Adrenal gland (tissue), 12 donors: Measurements from ENCODE around the gene SKA3. TPM values are rescaled to one million over a fixed set of nuclear protein-coding genes. Genes with fewer than 3 reads are reported as not detected.
"Not testable (repeated sequence)": the region's sequence is repeated elsewhere in the genome, so short reads cannot be mapped to it uniquely, and the experiment has no call there.

Experiments used
- DNase-seq, 7 donors: peaks; one replicate each; pipeline ENCODE4 v3.0.0-alpha.2; 2019 to 2020
- H3K27ac ChIP-seq, 5 donors: fragments of 200-600 bp; sonication (generic) in 4 of 5; 1 replicate in 3 of 5; 2 replicates in 2 of 5; pipeline versions ENCODE4 v1.5.1 to v1.8.0; 2016 to 2020; ENCODE audit warnings: mild to moderate bottlenecking in 1 of 5
- H3K27me3 ChIP-seq: fragments of 200-600 bp; 2 replicates; pipeline ENCODE4 v1.8.0; 2021
- H3K36me3 ChIP-seq, 2 donors: fragments of 200-600 bp; replicated peaks in 1 of 2; 1 replicate in 1 of 2; 2 replicates in 1 of 2; pipeline versions ENCODE4 v1.5.1 to v1.8.0; 2018 to 2022
- H3K4me1 ChIP-seq, 2 donors: fragments of 200-600 bp; replicated peaks in 1 of 2; 1 replicate in 1 of 2; 2 replicates in 1 of 2; pipeline versions ENCODE4 v1.5.1 to v1.8.0; 2018 to 2021
- H3K4me3 ChIP-seq, 4 donors: fragments of 200-600 bp; sonication (generic) in 3 of 4; one replicate each; pipeline ENCODE4 v1.5.1; 2016 to 2018
- H3K9me3 ChIP-seq, 3 donors: fragments of 200-600 bp; sonication (generic) in 1 of 3; replicated peaks in 1 of 3; 1 replicate in 2 of 3; 2 replicates in 1 of 3; pipeline versions ENCODE4 v1.5.1 to v1.8.0; 2016 to 2021
- CTCF ChIP-seq, 6 experiments: fragments of 450-650 bp in 4 of 6; fragments of 200-600 bp in 2 of 6; sonication (generic) in 1 of 6; IDR thresholded peaks; 1 replicate in 5 of 6; 2 replicates in 1 of 6; pipeline versions ENCODE4 v1.5.1 to v1.8.0; 2016 to 2021; ENCODE audit warnings: antibody characterized with exemption in 6 of 6, mild to moderate bottlenecking in 2 of 6, moderate library complexity in 1 of 6
- POLR2A ChIP-seq, 2 donors: fragments of 450-650 bp; IDR thresholded peaks; one replicate each; pipeline ENCODE4 v1.6.1; 2017; ENCODE audit warnings: antibody characterized with exemption in 2 of 2, mild to moderate bottlenecking in 2 of 2, moderate library complexity in 1 of 2
- WGBS, 4 donors: extraction: QIAGEN DNeasy Blood & Tissue Kit in 2 of 4; methylation state at CpG; one replicate each; pipeline versions ENCODE4 v1.1.5 to v1.1.7; 2013 to 2017; 5-methylcytosine and 5-hydroxymethylcytosine counted together
- intact Hi-C, 2 donors: fragments of 100-400 bp; cut with DNase I; formaldehyde crosslinking; loops; one replicate each; pipeline versions ENCODE4 v1.14.1 to v1.15.0; 2022 to 2023
- polyA plus RNA-seq, 3 donors: library from polyadenylated mRNA; stranded (reverse); fragments of 200-250 nt in 2 of 3; fragments of 350-450 nt in 1 of 3; fragmentation: Illumina TruSeq in 1 of 3; extraction: RNeasy Lipid Tissue Mini Kit (QIAGEN cat#74804) in 1 of 3; gene quantifications; one replicate each; pipeline ENCODE4 v1.2.3, GENCODE V29; 2013 to 2014
- total RNA-seq, 9 donors: library from RNA; depleted of rRNA in 4 of 9; stranded (reverse); fragments of >200 nt in 4 of 9; fragments of 120-200 nt in 1 of 9; fragmentation: NEBNext Ultra II Directional in 1 of 9; extraction: Animal tissue kit (Norgen Biotek cat#: 25700) in 1 of 9; gene quantifications; one replicate each; pipeline versions ENCODE4 v1.1.0 to v1.2.4, GENCODE V29; 2013 to 2023
- donor health status: healthy with polysubstance abuse.
- donor health status: Bipolar disorder and iron deficiency.
- donor health status: DM: yes; HTN: yes; CAD: no.
- donor health status: DM: no; HTN: no; CAD: no.
- donor health status: DM: no; HTN: no; CAD: no.
- donor health status: DM: yes; HTN: yes; CAD: no.

SKA3 gene
- total and polyA plus RNA-seq, 12 donors = 0.16 to 4.7 (median 0.90) TPM; not detected in 1

GRCh38 chr13:21181671-21182070 lies 5.3 kb upstream of the SKA3 start:
- Histone ChIP-seq H3K4me3 (no peak overlapping the region), H3K4me1 (peaks cover 0 to 12% of the 10 kb centered on the region in 2 donors), H3K27me3 (no peaks in the 10 kb centered on the region), H3K9me3 (no peaks in the 10 kb centered on the region), H3K36me3 (no peaks in the 10 kb centered on the region), H3K27ac (no peak overlapping the region)
- intact Hi-C loops = no loop called here
- 65 to 88% (median 83%) methylated on average over 2 of the region's 2 CpGs for WGBS, 4 donors
- no peak for TF ChIP-seq POLR2A (IDR thresholded peaks at IDR 0.05)
- TF ChIP-seq CTCF (IDR thresholded peaks at IDR 0.05) = no peak
- no peak for DNase-seq

GRCh38 chr13:21176982-21177284 lies 581 bp upstream of the SKA3 start:
- Histone ChIP-seq H3K27me3 (no peaks in the 10 kb centered on the region), H3K4me3 (peak overlapping the region; percentile 54 to 84 (median 76)), H3K9me3 (no peaks in the 10 kb centered on the region), H3K36me3 (no peaks in the 10 kb centered on the region), H3K4me1 (peaks cover 0 to 17% of the 10 kb centered on the region in 2 donors), H3K27ac (peak overlapping the region; percentile 83 to 96 (median 94))
- intact Hi-C loops = no loop called here
- TF ChIP-seq CTCF (IDR thresholded peaks at IDR 0.05) (no peak), POLR2A (IDR thresholded peaks at IDR 0.05) (no peak)
- WGBS, 4 donors = 1 to 2% (median 1%) methylated on average over 7 to 26 of the region's 26 CpGs
- DNase-seq = no peak

GRCh38 chr13:21175656-21176214 lies 617 bp downstream of the SKA3 start:
- no peak for TF ChIP-seq CTCF (IDR thresholded peaks at IDR 0.05)
- TF ChIP-seq POLR2A (IDR thresholded peaks at IDR 0.05) = no peak
- H3K27me3 ChIP-seq = no peaks in the 10 kb centered on the region
- no peak for DNase-seq
- H3K9me3 ChIP-seq = no peaks in the 10 kb centered on the region
- no peaks in the 10 kb centered on the region for H3K36me3 ChIP-seq
- intact Hi-C loops = no loop called here
- peak overlapping the region in 3 of 5 donors; percentile 89 to 96 (median 94) for H3K27ac ChIP-seq
- H3K4me1 ChIP-seq = peaks cover 0 to 17% of the 10 kb centered on the region in 2 donors
- WGBS, 4 donors = 0 to 3% (median 2%) methylated on average over 9 to 13 of the region's 13 CpGs
- peak overlapping the region; percentile 54 to 84 (median 76) for H3K4me3 ChIP-seq

GRCh38 chr13:21173767-21174166 lies 2.6 kb downstream of the SKA3 start:
- H3K27me3 ChIP-seq, H3K9me3 ChIP-seq, intact Hi-C loops, DNase-seq, H3K4me3 ChIP-seq, H3K27ac ChIP-seq, H3K36me3 ChIP-seq: not testable (repeated sequence)
- H3K4me1 ChIP-seq = peaks cover 0 to 17% of the 10 kb centered on the region in 2 donors
- WGBS, 4 donors = 0 to 1% (median 0%) methylated on average over 1 of the region's 1 CpG

- no peak overlapping the region for H3K4me3 ChIP-seq
Observed at GRCh38 chr13:21171420-21171819, 4.9 kb downstream of the SKA3 start.

GRCh38 chr13:21165606-21166005 lies 10.7 kb downstream of the SKA3 start:
- H3K4me1 ChIP-seq, H3K27me3 ChIP-seq, DNase-seq, intact Hi-C loops, H3K4me3 ChIP-seq, H3K27ac ChIP-seq, H3K36me3 ChIP-seq, H3K9me3 ChIP-seq: not testable (repeated sequence)
- WGBS, 4 donors = 83 to 91% (median 89%) methylated on average over 4 of the region's 4 CpGs

More at GRCh38 chr13:21171420-21171819, 4.9 kb downstream of the SKA3 start:
- H3K4me1 ChIP-seq = peaks cover 0 to 6% of the 10 kb centered on the region in 2 donors
- H3K9me3 ChIP-seq = no peaks in the 10 kb centered on the region
- 94 to 97% (median 96%) methylated on average over 9 of the region's 9 CpGs for WGBS, 4 donors
- H3K27me3 ChIP-seq = no peaks in the 10 kb centered on the region
- no peak overlapping the region for H3K27ac ChIP-seq
- TF ChIP-seq CTCF (IDR thresholded peaks at IDR 0.05) (no peak), POLR2A (IDR thresholded peaks at IDR 0.05) (no peak)
- intact Hi-C loops = no loop called here
- DNase-seq = no peak
- H3K36me3 ChIP-seq = no peaks in the 10 kb centered on the region
